ENCODE data around the gene JHY. TPM values are rescaled to one million over a fixed set of nuclear protein-coding genes. Genes with fewer than 3 reads are reported as not detected.

The JHY gene
- total and polyA plus RNA-seq, 2 of the 8 experiments (the other 6 are each of a cell fraction or from before 2014, with no cell fraction given): 0.29 to 0.91 TPM

GRCh38 chr11:122861631-122862030 is 20.9 kb upstream of the JHY start:
- WGBS, 2 experiments (ENCODE audit: extremely low coverage in 1 of 2, insufficient coverage in 1 of 2, insufficient read length in 1 of 2, insufficient replicate concordance in 2 of 2, low coverage in 1 of 2, low lambda C conversion rate in 2 of 2, missing lambda C conversion rate in 1 of 2): 82% methylated on average over 3 of the region's 3 CpGs; no CpG with 5 or more reads in 1 of the 2 experiments
- Histone ChIP-seq H3K36me3 (ENCODE audit: control insufficient read depth in 2 of 4, insufficient read depth in 4 of 4, low read length in 3 of 4) (no peaks in the 10 kb centered on the region), H3K4me2 (ENCODE audit: insufficient read depth in 1 of 2, low read depth in 2 of 2, low read length in 2 of 2) (no peak overlapping the region), H4K20me1 (replicated peaks in 1 of 2; ENCODE audit: control insufficient read depth in 1 of 2, insufficient read depth in 2 of 2, low read length in 2 of 2) (no peaks in the 10 kb centered on the region), H2BK20ac (ENCODE audit: low read length) (no peak overlapping the region), H2BK5ac (ENCODE audit: low read depth, low read length) (no peak overlapping the region), H2BK120ac (replicated peaks; ENCODE audit: low read depth, low read length) (no peak overlapping the region), H3K18ac (ENCODE audit: extremely low read depth, low read length) (no peak overlapping the region), H3K79me1 (ENCODE audit: low read depth, low read length) (no peaks in the 10 kb centered on the region), H3K27me3 (replicated peaks in 1 of 4; ENCODE audit: control insufficient read depth in 3 of 4, extremely low read depth in 1 of 4, insufficient read depth in 3 of 4, low read length in 3 of 4) (no peaks in the 10 kb centered on the region), H2BK15ac (ENCODE audit: low read length) (no peak overlapping the region), H3K56ac (replicated peaks; ENCODE audit: insufficient read length, low read depth, low read length) (no peak overlapping the region), H3K23ac (ENCODE audit: insufficient read length) (no peak overlapping the region), H3K4me1 (replicated peaks in 1 of 4; ENCODE audit: control insufficient read depth in 3 of 4, insufficient read depth in 4 of 4, low read length in 3 of 4) (peaks cover 0 to under 1% (median 0%) of the 10 kb centered on the region in 4 experiments; a peak in 1 of 7 replicates), H2AK5ac (ENCODE audit: low read depth, low read length) (no peak overlapping the region), H3K9me3 (ENCODE audit: insufficient read depth in 2 of 2, low read depth in 1 of 2, low read length in 1 of 2) (no peaks in the 10 kb centered on the region), H3K9ac (replicated peaks in 1 of 4; ENCODE audit: extremely low read depth in 1 of 4, low read depth in 3 of 4, low read length in 3 of 4) (no peak overlapping the region), H4K8ac (ENCODE audit: extremely low read depth, insufficient read depth, low read length) (no peak overlapping the region), H3K27ac (ENCODE audit: low read depth, low read length) (no peak overlapping the region), H3K4ac (replicated peaks; ENCODE audit: insufficient read length, low read depth, low read length) (no peak overlapping the region), H4K5ac (ENCODE audit: insufficient read length, low read depth, low read length) (no peak overlapping the region), H2BK12ac (ENCODE audit: low read depth, low read length) (no peak overlapping the region), H2AFZ (ENCODE audit: low read length) (no peak overlapping the region), H3K79me2 (ENCODE audit: control insufficient read depth in 1 of 2, insufficient read depth in 2 of 2, low read length in 2 of 2) (no peaks in the 10 kb centered on the region), H3K14ac (ENCODE audit: insufficient read length) (no peak overlapping the region), H3K4me3 (ENCODE audit: extremely low read depth in 1 of 4, insufficient read depth in 2 of 4, low read depth in 3 of 4, low read length in 4 of 4) (no peak overlapping the region), H4K91ac (replicated peaks; ENCODE audit: insufficient read length, low read length) (no peak overlapping the region), H3K23me2 (ENCODE audit: low read depth, low read length) (no peaks in the 10 kb centered on the region)
- DNase-seq (ENCODE audit: low read depth in 1 of 2, low spot score in 2 of 2): no peak
- CTCF ChIA-PET (ENCODE audit: partially characterized antibody): interaction anchor here (1.1 to 13.0 kb wide), 6 partner anchors 65 to 159 kb away, joined by 3 to 145 read pairs (median 4); no protein-coding TSS in a partner anchor
- FAIRE-seq: no peak
- POLR2A ChIA-PET (ENCODE audit: partially characterized antibody): no interaction called here
- no peak for TF ChIP-seq GABPA (IDR thresholded peaks at IDR 0.05; ENCODE audit: borderline replicate concordance, insufficient read depth, low read length)
- TF ChIP-seq CHD1 (IDR thresholded peaks at IDR 0.05; ENCODE audit: low read depth, low read length): no peak
- TF ChIP-seq TAF7 (optimal IDR thresholded peaks at IDR 0.05; ENCODE audit: borderline replicate concordance, low read depth, low read length): no peak
- TF ChIP-seq, protein P1, sequence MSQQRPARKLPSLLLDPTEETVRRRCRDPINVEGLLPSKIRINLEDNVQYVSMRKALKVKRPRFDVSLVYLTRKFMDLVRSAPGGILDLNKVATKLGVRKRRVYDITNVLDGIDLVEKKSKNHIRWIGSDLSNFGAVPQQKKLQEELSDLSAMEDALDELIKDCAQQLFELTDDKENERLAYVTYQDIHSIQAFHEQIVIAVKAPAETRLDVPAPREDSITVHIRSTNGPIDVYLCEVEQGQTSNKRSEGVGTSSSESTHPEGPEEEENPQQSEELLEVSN (IDR thresholded peaks at IDR 0.05): no peak
- no peak for TF ChIP-seq KDM5A (IDR thresholded peaks at IDR 0.05; ENCODE audit: low read length)
- TF ChIP-seq YY1 (IDR thresholded peaks at IDR 0.05; ENCODE audit: low read depth, low read length): no peak
- TF ChIP-seq SIN3A (conservative IDR thresholded peaks at IDR 0.05 in 1 of 2, IDR thresholded peaks at IDR 0.05 in 1 of 2; ENCODE audit: low read depth in 1 of 2, low read length in 2 of 2): no peak
- TF ChIP-seq, protein P2, sequence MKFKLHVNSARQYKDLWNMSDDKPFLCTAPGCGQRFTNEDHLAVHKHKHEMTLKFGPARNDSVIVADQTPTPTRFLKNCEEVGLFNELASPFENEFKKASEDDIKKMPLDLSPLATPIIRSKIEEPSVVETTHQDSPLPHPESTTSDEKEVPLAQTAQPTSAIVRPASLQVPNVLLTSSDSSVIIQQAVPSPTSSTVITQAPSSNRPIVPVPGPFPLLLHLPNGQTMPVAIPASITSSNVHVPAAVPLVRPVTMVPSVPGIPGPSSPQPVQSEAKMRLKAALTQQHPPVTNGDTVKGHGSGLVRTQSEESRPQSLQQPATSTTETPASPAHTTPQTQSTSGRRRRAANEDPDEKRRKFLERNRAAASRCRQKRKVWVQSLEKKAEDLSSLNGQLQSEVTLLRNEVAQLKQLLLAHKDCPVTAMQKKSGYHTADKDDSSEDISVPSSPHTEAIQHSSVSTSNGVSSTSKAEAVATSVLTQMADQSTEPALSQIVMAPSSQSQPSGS (IDR thresholded peaks at IDR 0.05; ENCODE audit: low read length): no peak
- TF ChIP-seq CHD2 (IDR thresholded peaks at IDR 0.05; ENCODE audit: low read length): no peak
- no peak for TF ChIP-seq POLR2A (IDR thresholded peaks at IDR 0.05; ENCODE audit: control extremely low read depth in 1 of 2, low read depth in 2 of 2, low read length in 2 of 2)
- TF ChIP-seq, protein P3, sequence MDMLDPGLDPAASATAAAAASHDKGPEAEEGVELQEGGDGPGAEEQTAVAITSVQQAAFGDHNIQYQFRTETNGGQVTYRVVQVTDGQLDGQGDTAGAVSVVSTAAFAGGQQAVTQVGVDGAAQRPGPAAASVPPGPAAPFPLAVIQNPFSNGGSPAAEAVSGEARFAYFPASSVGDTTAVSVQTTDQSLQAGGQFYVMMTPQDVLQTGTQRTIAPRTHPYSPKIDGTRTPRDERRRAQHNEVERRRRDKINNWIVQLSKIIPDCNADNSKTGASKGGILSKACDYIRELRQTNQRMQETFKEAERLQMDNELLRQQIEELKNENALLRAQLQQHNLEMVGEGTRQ (IDR thresholded peaks at IDR 0.05; ENCODE audit: low read length): no peak

Measured in H1 (cell line).